GM12892 (cell line): ENCODE measurements around the gene ACER3.

Experiments
- POLR2A ChIP-seq: IDR thresholded peaks from 2 replicates; pipeline ENCODE4 v1.6.1; 2011; ENCODE audit warnings: low read depth, low read length, control low read depth
- POLR2AphosphoS5 ChIP-seq: IDR thresholded peaks from 2 replicates; pipeline ENCODE4 v1.6.1; 2011; ENCODE audit warnings: low read depth, low read length, control low read depth

- TF ChIP-seq POLR2A (no peak), POLR2AphosphoS5 (no peak)
These were observed 21.4 kb upstream of the ACER3 start for GRCh38 chr11:76839311-76839710.
